Measurements from ENCODE around the gene TMCC2. TPM values are rescaled to one million over a fixed set of nuclear protein-coding genes. Genes with fewer than 3 reads are reported as not detected.
A peak's percentile ranks its signal among the peaks of the same experiment; 100 is the strongest.

TMCC2 gene
- polyA plus RNA-seq, 5 donors = 7.8 to 21.5 (median 12.3) TPM

GRCh38 chr1:205237526-205238484, 10.1 kb downstream of the TMCC2 start:
- no peak for DNase-seq

GRCh38 chr1:205239078-205239477, 11.3 kb downstream of the TMCC2 start:
- no peak for DNase-seq

DNA sequence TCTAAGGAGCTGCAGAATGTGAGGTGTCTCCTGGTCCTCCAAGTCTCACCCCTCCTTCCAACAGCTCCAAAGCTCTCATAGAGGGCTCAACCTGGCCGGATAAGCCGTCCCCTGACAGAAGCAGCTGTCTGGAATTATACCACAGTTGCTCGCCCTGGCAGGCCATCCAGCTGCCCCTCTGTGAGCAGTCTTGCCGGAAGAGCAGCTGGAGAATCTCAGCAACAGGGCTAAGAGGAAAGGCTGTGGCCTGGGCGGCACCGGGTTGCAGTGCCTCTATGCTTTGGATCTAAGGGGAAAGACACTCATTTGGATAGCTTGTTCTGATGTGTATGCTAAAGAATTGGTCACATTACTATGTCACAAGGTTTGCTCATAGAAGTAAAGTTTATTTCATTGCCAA, 12.4 kb downstream of the TMCC2 start:
- peak; percentile 79 to 85 for DNase-seq

- DNase-seq = no peak
Observed at GRCh38 chr1:205240569-205240968, 12.8 kb downstream of the TMCC2 start.

DNA sequence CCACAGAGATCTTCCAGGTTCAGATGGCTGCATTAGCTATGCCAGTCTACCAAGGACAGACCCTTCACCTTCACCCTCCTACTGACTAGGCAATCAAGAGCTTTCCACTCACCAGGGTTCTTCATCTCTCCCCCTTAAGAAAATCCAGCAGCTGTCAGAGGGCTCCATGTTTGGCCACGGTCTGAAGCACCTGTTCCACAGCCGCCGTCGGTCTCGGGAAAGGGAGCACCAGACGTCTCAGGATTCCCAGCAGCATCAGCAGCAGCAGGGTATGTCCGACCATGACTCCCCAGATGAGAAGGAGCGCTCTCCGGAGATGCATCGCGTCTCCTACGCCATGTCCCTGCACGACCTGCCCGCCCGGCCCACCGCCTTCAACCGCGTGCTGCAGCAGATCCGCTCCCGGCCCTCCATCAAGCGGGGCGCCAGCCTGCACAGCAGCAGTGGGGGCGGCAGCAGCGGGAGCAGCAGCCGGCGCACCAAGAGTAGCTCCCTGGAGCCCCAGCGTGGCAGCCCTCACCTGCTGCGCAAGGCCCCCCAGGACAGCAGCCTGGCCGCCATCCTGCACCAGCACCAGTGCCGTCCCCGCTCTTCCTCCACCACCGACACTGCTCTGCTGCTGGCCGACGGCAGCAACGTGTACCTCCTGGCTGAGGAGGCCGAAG, 13.8 kb downstream of the TMCC2 start:
- no peak for DNase-seq

DNA sequence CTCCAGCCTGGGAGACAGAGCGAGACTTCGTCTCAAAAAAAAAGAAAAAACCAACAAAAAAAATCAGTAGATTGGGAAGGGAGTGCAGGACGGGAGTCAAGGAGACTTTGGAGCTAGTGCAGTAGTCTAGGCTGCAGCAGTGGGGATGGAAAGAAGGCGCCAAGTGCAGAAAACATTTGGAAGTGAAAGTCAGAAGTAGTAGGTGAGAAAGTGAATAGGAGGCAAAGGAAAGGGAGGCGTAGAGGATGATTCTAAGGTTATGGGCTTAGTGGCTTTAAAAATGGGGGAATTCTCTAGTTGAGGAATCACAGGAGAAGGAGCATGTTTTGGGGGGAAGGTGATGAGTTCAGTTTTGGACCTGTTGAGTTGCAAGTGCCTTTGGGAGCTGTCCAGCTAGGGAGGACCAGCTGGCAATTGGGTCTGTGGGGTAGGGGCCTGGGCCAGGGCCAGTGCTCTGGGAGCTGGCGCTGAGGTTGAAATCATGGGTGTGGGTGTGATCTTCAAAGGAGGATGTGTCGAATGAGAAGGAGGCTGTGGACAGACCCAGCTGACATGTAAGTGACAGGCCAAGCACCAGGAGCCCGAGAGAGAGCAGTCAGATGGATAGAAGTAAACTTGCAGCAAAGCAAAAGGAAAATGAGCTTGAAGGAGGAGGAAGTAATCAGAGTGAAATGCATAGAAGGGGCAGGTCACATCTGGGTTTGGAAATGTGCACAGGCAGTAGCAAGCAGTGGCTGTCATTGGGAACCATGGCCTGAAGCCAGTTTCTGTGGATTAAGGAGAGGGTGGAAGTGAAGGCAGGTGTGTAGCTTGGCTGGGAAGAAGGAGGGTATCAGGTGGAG, 15.8 kb downstream of the TMCC2 start:
- no peak for DNase-seq

GRCh38 chr1:205244384-205244783, 16.6 kb downstream of the TMCC2 start:
- no peak for DNase-seq

DNA sequence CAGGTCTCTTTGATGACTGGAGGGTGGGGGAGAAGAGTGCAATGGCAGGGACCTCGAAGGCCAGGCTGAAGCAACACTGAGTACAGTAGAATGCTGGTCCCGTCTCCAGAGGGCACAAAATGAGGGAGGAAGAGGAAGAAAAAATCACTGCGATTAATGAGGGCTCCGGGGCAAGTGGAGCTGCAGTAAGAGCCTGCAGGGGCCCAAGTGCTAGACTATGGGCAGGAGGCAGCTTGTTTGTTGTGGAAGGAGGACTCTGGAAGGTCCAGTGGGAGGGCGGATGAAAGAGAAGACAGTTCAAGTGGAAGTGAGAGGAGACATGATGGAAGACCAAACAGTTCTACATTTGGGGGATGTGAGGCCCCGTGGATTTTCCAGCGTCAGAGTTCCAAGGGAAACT, 17.4 kb downstream of the TMCC2 start:
- no peak for DNase-seq

- DNase-seq = no peak
Observed at GRCh38 chr1:205246351-205247119, 18.8 kb downstream of the TMCC2 start.

- DNase-seq = no peak
Observed at GRCh38 chr1:205247130-205247921, 19.6 kb downstream of the TMCC2 start.

DNA sequence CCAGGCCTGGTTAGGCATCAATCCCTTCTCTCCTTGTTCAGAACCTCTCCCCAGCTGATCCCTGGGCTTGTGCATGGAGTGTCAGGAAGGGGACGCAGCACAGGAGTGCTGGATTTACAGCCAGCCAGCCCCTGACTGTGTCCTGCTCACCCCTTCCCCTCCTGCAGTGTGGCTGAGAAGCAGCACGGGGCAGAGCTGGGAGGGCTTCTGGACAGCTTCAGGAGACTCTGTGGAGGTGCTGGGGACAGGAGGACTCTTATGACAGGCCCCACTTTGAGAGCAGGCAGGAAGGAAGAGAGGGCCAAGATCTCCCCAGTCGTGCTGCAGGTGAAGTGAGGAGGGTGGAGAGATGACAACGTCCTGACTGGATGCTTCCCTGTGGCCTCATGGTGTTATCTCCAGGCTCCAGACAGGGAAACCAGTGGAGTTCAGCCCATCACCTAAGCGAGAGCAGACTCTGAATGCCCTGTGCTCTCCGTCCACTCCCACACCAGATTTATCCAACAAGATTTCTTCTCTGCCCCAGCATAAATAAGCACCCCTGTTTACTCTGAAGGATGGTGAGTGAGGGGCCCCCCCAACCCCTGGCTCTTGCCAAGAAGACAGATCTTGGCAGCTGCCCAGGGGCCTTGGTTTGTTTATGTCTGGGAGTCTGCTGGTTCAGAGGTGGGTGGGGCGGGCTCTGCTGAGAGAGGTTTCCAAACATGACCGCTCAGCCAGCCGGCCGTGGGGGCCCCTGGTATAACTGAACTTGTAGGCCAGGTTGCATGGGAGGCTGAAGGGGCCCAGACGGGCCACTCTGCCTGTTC, 21.3 kb downstream of the TMCC2 start:
- DNase-seq = peak; percentile 57 to 71

GRCh38 chr1:205249651-205250050, 21.9 kb downstream of the TMCC2 start:
- no peak for DNase-seq

GRCh38 chr1:205250699-205251098, 23.0 kb downstream of the TMCC2 start:
- no peak for DNase-seq

GRCh38 chr1:205251576-205251975, 23.8 kb downstream of the TMCC2 start:
- no peak for DNase-seq

- DNase-seq = peak; percentile 81 to 86
Observed at GRCh38 chr1:205255941-205256780, 28.4 kb downstream of the TMCC2 start.

DNA sequence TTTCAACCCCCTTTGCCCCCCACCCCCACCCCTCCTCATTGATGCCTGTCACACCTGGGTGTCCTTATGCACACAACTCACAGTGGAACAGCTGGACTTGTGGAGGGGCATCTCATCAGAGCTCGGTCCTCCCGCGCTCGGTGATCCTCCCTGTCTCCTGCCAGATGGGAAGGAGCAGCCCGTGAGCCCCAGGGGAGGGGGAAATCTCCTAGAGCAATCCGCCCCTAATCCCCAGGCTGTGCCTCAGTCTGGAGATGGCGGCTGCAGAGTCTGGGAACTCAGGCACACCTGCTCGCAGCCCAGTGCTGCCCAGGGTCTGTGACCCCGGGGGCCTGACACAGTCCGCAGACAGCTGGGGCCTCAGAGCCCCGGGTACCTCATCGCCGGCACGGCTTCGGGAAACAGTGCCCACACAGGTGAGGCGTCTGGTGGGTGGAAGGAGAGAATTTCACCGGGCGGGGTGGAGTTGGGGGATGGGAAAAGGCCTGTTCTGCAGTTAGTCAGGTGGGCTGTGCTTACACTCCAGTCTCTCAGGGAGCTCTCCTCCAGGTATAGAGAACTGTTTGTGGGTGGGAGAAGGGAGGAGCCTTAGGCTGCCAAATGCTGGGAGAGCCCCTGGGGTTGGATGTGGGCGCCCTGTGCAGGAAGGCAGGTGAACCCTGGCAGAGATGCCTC, 29.3 kb downstream of the TMCC2 start:
- DNase-seq = no peak

GRCh38 chr1:205257735-205258134, 30.0 kb downstream of the TMCC2 start:
- DNase-seq = no peak

DNA sequence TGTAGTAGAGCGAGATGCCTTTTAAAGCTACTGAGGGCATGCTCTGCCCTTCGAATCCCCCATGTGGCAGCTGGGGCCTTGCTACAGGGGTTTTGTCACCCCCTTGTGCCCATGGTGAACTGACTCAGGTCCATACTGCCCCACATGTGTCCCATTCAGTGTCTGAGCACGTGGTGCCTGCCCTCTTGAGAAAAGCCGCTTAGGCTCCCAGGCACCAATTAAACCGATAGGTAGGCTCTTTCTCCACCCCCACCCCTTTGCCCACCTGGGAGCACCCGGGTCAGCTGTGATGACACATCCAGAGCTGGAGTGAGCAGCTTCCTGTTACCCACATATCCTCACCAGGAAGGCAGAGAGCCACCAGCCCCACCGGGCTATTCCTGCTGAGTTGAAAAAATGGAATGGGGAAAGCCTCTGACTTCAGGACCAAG, 30.5 kb downstream of the TMCC2 start:
- no peak for DNase-seq

Measured in right lung (tissue), 5 donors.